Neural progenitor cell (in vitro differentiated cells): ENCODE results near the gene TMEM154.

ENCODE experiments used
- CTCF ChIP-seq: fragments of 200-600 bp; sonication (generic); IDR thresholded peaks from 2 replicates; pipeline ENCODE4 v1.5.1; 2017; ENCODE audit warnings: antibody characterized with exemption, mild to moderate bottlenecking
- EZH2 ChIP-seq: fragments of 200-600 bp; sonication (generic); IDR thresholded peaks from 2 replicates; pipeline ENCODE4 v1.6.1; 2017; ENCODE audit warnings: antibody characterized with exemption, mild to moderate bottlenecking, moderate library complexity

GRCh38 chr4:152598454-152598853 is 81.3 kb downstream of the TMEM154 start:
- TF ChIP-seq CTCF (no peak), EZH2 (no peak)
